Neural crest cell (in vitro differentiated cells): ENCODE results near the gene SYNRG. TPM values are rescaled to one million over a fixed set of nuclear protein-coding genes. Genes with fewer than 3 reads are reported as not detected.

Experiments
- DNase-seq: peaks from one replicate; pipeline ENCODE4 v3.0.0; 2021; ENCODE audit warnings: low read depth, mixed read lengths, low spot score
- H3K27ac Mint-ChIP-seq: one replicate; pipeline ENCODE4 v1.8.0; 2021; ENCODE audit warnings: mild to moderate bottlenecking, mixed read lengths; ENCODE audit not compliant: unreplicated experiment
- H3K27me3 Mint-ChIP-seq: 2 replicates; pipeline ENCODE4 v1.8.0; 2021; ENCODE audit warnings: low read depth, mild to moderate bottlenecking, mixed read lengths
- H3K36me3 Mint-ChIP-seq: 2 replicates; pipeline ENCODE4 v1.8.0; 2021; ENCODE audit warnings: low read depth, mild to moderate bottlenecking, mixed read lengths
- H3K4me1 Mint-ChIP-seq: 2 replicates; pipeline ENCODE4 v1.8.0; 2021; ENCODE audit warnings: mixed read lengths
- H3K4me3 Mint-ChIP-seq: one replicate; pipeline ENCODE4 v1.8.0; 2021; ENCODE audit warnings: mild to moderate bottlenecking, mixed read lengths
- H3K9me3 Mint-ChIP-seq: 2 replicates; pipeline ENCODE4 v1.8.0; 2021; ENCODE audit warnings: mixed read lengths
- CTCF ChIP-seq: fragments of 200-600 bp; sonication (generic); conservative IDR thresholded peaks from 2 replicates; pipeline ENCODE4 v1.5.0; 2021; ENCODE audit warnings: antibody characterized with exemption, mild to moderate bottlenecking
- total RNA-seq: library from RNA; stranded (reverse); gene quantifications from 2 replicates; pipeline ENCODE4 v1.2.1, GENCODE V29; 2021

Gene SYNRG
- total RNA-seq, 1 donor from 2014 or later = 43.0 TPM

DNA sequence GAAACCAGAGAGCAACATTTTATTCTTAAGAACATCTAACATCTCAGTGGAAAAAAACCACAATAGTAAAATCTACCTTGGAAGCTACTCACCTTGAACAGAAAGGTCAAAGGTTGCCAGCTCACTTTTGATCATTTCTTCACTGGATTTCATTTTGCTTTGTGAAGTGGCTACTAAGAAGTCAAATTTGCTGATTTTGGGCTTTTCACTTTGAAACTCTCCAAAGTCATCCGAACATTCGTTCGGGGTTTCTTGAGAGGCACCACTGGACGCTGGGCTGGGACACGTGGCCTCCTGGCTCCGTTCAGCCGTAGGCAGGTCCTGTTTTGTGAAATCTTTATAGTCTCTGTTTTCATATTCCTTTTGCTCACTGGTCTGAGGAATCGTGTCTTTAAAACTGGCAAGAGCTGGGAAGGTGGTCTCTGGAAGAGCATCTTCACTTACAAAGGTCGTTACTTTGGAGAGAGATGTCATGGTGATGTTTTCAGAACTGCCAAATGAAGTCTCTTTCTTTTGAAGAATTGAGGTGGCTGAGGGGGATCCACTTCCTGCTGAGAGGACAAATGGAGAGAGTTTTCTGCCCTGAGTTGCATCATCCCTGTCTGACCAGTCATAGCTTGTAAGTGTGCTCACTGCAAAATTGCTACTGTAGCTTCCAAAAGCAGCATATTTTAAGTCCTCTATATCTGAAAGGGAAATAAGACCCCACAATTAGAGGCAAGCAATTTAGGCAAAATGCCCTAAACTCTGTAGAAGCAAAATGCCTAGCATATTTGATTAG is 67.1 kb downstream of the SYNRG start:
- peaks cover 13% of the 10 kb centered on the region for H3K36me3 Mint-ChIP-seq

DNA sequence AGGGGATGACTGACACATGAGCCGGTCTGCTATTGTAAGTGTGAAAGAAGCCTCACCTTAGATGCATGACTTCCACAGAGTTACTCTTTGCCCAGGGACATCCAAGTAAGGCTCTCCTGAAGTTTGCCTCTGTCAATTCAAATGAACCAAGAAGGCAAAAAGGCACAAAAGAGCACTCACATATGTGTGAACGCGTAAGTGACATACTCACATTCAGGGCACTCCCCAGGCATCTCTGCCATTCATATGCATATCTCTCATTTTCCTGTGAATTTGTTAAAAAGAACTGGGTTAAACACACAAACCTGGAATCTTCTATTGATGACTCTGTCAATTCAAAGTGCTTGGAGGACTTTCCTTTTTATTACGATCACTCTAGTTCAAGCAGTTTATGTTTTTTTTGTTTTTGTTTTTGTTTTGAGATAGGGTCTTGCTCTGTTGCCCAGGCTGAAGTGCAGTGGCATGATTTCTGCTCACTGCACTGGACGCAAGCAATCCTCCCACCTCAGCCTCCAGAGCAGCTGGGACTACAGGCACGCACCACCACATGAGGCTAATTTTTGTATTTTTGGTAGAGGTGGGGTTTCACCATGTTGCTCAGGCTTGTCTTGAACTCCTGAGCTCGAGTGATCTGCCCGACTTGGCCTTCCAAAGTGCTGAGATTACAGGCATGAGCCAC is 70.1 kb downstream of the SYNRG start:
- no peak overlapping the region for H3K27ac Mint-ChIP-seq
- no peak for DNase-seq
- H3K36me3 Mint-ChIP-seq = peaks cover 15% of the 10 kb centered on the region

More for the DNA sequence above, 67.1 kb downstream of the SYNRG start:
- DNase-seq = no peak
- H3K4me1 Mint-ChIP-seq = no peaks in the 10 kb centered on the region
- TF ChIP-seq CTCF = no peak
- peak overlapping the region; percentile 44 for H3K27ac Mint-ChIP-seq
- H3K27me3 Mint-ChIP-seq = no peaks in the 10 kb centered on the region
- no peak overlapping the region for H3K4me3 Mint-ChIP-seq
- no peaks in the 10 kb centered on the region for H3K9me3 Mint-ChIP-seq

DNA sequence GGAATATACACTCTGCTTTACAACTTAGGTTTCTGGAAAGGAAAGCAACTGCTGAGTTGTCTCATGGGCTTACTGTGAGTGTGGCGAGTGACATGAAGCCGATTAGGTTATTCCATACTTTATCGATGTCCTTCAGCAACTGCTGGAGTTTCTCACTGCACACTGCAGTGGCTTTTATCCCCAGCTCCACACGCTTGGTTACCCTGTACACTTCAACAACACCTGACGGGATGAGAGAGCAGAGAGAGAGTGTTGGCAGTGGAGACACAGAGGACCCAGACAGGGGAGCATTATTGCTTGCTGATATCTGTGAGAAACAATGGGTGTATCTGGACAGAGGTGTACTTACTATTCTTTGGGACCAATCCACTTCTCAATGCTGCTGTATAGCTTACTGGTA is 73.3 kb downstream of the SYNRG start:
- Mint-ChIP-seq H3K4me1 (no peaks in the 10 kb centered on the region), H3K27ac (no peak overlapping the region), H3K36me3 (peaks cover 14% of the 10 kb centered on the region), H3K27me3 (no peaks in the 10 kb centered on the region), H3K9me3 (no peaks in the 10 kb centered on the region), H3K4me3 (no peak overlapping the region)
- no peak for DNase-seq
- TF ChIP-seq CTCF = no peak

More for the DNA sequence above, 70.1 kb downstream of the SYNRG start:
- no peak for TF ChIP-seq CTCF
- no peaks in the 10 kb centered on the region for H3K4me1 Mint-ChIP-seq
- no peak overlapping the region for H3K4me3 Mint-ChIP-seq
- no peaks in the 10 kb centered on the region for H3K9me3 Mint-ChIP-seq
- no peaks in the 10 kb centered on the region for H3K27me3 Mint-ChIP-seq

GRCh38 chr17:37532756-37533155 is 76.5 kb downstream of the SYNRG start:
- peaks cover 7% of the 10 kb centered on the region for H3K36me3 Mint-ChIP-seq
- no peak overlapping the region for H3K27ac Mint-ChIP-seq
- H3K4me1 Mint-ChIP-seq = no peaks in the 10 kb centered on the region
- H3K9me3 Mint-ChIP-seq = no peaks in the 10 kb centered on the region
- H3K4me3 Mint-ChIP-seq = no peak overlapping the region
- DNase-seq = no peak
- no peak for TF ChIP-seq CTCF
- H3K27me3 Mint-ChIP-seq = no peaks in the 10 kb centered on the region

DNA sequence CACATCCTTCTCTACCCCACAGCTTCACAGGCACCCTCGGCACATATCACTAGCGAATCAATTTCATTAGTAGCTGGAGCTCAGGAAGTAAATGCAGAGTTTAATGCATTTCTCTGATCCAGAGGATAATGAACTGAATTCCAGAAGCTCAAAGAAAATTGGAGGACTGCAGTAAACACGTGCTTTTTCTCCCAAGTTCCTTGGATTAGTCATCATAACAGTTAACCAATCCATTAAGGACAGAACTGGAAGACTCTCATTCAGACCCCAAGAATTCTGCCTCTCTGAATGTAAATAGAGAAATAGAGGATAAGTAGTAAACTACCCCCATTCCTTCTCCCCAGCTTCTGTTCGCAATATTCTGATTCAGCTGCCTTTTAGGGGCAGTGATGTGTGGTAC is 78.8 kb downstream of the SYNRG start:
- Mint-ChIP-seq H3K27ac (no peak overlapping the region), H3K9me3 (no peaks in the 10 kb centered on the region)
- no peak for TF ChIP-seq CTCF

More for the DNA sequence above, 78.8 kb downstream of the SYNRG start:
- no peak for DNase-seq
- H3K4me3 Mint-ChIP-seq = no peak overlapping the region
- H3K4me1 Mint-ChIP-seq = no peaks in the 10 kb centered on the region
- H3K36me3 Mint-ChIP-seq = peaks cover 2% of the 10 kb centered on the region
- no peaks in the 10 kb centered on the region for H3K27me3 Mint-ChIP-seq
